GM19328 (cell line): ENCODE data around the gene DNAAF5.
"Not testable (repeated sequence)": the region's sequence is repeated elsewhere in the genome, so short reads cannot be mapped to it uniquely, and the experiment has no call there.

ENCODE experiments used
- ATAC-seq: cut with Tn5 transposase; IDR thresholded peaks from one replicate; pipeline ENCODE4 v1.9.1; 2021; ENCODE audit warnings: mild to moderate bottlenecking, moderate library complexity; ENCODE audit not compliant: unreplicated experiment

The DNAAF5 gene

DNA sequence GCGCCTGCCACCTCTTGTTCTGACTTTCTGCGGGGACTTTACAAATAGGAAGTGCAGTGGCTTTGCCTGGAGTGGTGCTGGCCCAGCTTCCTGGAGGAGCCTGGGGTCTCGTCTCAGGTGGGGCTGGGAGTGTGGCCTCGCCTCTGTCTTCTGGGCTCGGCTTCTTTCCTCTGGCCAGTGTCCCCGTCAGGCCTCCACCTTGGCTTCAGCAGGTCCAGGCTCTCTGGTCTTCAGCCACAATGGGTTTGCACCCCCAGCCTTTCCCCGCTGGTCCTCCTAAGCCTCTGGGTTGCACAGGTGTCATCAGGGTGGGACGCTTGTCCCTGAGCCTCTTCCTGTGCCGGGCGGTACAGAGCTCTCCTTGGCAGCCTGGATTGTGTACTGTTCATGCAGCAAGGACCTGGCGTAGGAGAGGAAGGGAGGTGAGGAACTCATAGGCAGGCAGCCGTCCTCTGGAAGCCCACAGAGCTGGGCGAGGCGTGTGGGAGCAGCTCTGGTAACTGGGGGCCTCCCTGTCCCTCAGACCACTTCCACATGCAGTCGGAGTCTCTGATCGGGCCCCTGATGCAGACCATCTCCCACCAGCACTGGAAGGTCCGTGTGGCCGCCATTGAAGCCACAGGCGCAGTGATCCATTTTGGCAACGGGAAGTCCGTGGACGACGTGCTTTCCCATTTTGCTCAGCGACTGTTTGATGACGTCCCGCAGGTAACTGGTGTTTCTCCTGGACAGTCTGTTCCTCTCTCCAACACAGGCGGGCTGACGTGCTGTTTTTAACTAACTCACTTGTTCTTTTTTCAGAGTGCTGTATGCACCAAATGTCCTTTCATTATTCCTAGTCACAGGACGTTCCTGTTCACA lies 2.9 kb downstream of the DNAAF5 start:
- ATAC-seq: no peak

DNA sequence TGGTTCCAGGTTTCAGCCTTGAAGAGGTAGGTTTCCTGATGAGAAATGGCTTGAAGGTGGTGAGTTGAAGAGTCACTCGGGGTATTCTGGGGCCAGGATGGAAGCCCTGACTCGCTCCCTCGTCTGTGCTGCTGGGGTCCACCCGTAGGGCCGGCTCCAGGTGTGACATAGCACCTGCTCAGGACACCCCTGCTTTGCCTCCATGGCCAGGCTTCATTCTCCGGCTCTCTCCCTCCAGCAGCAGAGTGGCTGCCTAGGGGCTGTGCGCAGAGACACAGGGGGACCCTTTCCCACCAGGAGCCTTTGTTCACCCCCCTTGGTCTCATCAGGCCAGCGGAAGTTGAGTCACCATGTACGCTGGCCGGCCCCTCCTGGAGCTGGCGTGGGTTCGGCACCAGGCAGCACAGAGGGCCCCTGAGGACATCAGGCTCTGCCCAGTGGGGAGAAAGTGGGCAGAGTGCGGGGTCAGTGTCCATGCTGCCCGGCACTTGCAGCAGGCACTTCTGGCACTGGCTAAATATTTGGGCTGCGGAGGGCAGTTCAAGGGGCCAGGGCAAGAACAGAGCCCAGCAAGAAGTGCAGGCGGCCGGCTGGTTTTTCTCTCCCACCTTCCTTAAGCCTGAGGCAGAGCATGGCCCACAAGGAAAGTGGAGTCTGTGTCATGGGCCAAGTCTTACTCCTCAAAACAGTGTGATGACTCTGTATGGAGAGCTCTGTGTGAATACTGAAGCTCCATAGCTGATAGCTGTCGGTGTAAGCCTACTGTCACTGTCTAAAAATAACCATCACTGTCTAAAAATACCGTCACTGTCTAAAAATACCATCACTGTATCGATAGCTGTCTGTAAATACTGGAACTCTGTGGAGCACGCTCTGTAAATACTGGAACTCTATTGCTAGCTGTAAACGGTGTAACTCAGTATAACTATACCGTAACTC lies 4.3 kb downstream of the DNAAF5 start:
- ATAC-seq: no peak

DNA sequence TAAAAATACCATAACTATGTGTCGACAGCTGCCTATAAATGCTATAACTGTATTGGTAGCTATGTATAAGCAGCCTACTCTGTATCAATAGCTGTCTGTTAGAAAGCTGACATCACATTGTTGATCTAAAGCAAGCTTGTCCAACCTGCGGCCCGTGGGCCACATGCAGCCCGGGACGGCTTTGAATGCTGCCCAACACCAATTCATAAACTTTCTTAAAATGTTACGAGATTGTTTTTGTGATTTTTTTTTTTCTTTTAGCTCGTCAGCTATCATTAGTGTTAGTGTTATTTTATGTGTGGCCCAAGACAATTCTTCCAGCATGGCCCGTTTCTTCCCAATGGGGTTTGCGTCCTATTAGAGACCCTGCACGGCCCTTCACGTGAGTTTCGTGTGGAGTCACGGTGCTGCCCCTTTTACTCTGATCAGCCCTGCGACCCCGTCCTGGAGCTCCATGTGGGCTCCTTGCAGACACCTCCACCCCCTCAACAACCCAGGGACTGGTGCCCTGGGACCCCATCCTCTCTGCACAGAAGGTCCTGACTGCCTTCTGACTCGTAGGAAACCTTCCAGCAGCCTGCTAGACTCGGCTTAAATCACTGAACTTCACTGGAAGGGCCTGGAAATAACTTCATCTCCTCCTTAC lies 5.1 kb downstream of the DNAAF5 start:
- no peak for ATAC-seq

DNA sequence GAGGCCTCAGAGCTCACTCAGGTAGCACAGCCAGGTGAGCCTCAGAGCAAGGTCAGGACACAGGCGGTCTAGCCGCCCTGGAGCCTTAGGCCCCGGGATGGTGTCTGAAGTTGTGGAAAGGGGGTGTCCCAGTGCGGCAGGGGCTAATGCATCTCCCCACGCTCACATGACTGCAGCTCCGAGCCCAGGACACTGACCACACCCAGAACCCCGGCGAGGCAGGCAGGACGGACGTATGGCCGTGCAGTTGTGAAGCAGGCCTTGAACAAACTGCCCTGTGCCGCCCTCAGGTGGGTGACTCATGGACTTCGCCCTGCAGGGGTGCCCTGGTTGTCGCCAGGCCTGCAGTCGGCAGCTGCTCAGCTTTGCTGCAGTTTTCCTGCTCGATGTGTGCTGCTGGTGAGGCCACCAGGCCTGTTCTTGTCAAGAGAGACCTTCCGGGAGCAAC lies 5.6 kb downstream of the DNAAF5 start:
- ATAC-seq: no peak

- no peak for ATAC-seq
These were observed 6.1 kb downstream of the DNAAF5 start for GRCh38 chr7:732556-732955.

DNA sequence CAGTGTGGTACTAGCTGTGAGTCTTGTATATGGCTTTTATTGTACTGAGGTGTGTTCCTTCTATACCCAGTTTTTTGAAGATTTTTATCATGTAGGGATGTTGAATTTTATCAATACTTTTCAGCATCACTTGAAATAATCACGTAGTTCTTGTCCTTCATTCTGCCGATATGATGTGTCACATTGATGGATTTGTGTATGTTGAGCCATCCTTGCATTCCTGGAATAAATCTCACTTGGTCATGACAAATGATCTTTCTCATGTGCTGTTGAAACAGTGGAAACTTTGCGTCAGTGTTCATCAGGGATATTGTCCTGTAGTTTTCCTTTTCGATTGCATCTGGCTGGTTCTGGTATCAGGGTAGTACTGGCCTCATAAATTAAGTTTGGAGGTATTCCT lies 7.7 kb downstream of the DNAAF5 start:
- no peak for ATAC-seq

GRCh38 chr7:734808-735207 lies 8.3 kb downstream of the DNAAF5 start:
- no peak for ATAC-seq

DNA sequence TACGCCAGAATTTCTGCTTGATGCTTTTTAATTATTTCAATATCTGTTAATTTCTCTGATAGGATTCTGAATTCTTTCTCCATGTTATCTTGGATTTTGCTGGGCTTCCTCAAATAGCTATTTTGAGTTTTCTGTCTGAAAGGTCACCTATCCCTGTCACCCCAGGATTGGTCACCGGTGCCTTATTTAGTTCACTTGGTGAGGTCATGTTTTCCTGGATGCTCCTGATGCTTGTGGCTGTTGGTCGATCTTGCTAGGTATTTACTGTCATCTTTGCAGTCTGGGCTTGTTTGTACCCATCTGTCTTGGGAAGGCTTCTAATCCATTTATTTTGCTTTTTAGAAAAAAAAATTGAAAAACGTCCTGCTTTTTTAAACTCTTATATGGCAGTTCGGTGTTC lies 11.7 kb downstream of the DNAAF5 start:
- no peak for ATAC-seq

DNA sequence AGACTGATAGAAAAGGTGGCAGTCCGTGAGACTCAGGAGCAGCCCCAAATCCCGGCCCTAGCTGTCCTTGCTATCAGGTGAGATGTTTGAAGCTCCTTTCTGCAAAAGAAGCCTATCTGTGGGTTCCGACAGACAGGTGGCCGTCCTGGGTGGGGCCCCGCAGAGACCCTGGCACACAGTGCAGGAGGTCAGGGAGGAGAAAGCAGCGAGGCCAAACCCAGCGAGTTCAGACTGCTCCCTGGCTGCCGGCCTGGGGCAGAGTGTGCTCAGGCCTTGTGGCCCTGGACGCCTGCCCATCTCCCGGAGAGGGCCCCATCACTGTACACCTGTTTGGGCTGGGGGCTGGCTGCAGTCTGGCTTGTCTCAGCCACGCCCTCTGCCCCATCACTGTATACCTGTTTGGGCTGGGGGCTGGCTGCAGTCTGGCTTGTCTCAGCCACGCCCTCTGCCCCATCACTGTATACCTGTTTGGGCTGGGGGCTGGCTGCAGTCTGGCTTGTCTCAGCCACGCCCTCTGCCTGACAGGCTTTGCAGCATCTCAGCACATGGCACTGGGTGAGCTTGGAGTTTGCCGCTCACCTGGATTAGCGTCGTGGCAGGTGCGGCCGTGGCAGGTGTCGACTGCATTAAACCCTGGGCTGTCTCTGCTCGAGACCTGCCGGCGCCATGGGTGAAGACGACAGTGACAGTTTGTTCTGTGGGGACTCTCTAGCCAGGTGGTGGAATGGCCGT lies 12.4 kb downstream of the DNAAF5 start:
- no peak for ATAC-seq

- ATAC-seq: no peak
These were observed 13.0 kb downstream of the DNAAF5 start for GRCh38 chr7:739455-739982.

GRCh38 chr7:739983-740942 lies 13.8 kb downstream of the DNAAF5 start:
- ATAC-seq: no peak

DNA sequence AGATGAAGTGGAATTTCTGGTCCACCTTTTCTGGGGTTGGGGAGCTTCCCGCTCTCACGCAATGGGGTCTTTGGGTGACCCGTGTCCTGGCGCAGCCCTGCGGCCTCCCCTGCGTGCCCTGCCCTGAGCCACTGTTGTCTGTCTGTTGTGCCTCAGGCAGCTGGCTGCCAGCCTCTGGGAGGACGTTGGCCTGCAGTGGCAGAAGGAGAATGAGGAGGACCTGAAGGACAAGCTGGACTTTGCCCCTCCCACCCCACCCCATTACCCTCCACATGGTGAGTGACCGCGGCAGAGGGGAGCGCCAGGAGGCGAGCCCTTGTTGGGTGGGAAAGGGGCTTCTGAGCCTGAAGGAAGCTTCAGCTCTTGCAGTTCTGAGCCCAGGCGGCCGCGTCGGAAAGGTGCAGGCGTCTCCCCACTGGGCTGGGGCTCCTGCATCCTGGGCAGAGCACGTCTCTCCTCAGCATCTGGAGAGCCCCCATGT lies 14.7 kb downstream of the DNAAF5 start:
- ATAC-seq: no peak

GRCh38 chr7:741850-742249 lies 15.4 kb downstream of the DNAAF5 start:
- ATAC-seq: no peak

- ATAC-seq: no peak
These were observed 16.3 kb downstream of the DNAAF5 start for GRCh38 chr7:742791-743190.

DNA sequence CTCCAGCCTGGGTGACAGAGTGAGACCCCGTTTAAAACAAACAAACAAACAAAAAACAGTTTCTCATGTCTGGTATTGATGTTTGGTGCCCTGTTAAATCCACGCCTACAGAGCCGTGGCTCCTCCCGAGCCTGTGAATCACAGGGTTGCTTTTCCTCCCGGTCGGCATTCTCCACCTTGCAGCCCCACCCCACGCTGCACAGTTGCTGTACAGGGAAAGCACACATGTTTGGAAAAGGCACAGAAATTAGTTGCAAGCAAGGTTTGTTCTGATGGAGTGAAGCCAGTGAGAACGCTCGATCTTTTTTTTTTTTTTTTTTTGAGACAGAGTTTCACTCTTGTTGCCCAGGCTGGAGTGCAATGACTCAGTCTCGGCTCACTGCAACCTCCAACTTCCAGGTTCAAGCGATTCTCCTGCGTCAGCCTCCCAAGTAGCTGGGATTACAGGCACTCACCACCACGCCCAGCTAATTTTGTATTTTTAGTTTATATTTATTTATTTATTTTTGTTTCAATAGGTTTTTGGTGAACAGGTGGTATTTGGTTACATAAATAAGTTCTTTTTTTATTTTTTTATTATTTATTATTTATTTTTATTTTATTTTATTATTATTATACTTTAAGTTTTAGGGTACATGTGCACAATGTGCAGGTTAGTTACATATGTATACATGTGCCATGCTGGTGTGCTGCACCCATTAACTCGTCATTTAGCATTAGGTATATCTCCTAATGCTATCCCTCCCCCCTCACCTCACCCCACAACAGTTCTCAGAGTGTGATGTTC lies 17.0 kb downstream of the DNAAF5 start:
- ATAC-seq: not testable (repeated sequence)

DNA sequence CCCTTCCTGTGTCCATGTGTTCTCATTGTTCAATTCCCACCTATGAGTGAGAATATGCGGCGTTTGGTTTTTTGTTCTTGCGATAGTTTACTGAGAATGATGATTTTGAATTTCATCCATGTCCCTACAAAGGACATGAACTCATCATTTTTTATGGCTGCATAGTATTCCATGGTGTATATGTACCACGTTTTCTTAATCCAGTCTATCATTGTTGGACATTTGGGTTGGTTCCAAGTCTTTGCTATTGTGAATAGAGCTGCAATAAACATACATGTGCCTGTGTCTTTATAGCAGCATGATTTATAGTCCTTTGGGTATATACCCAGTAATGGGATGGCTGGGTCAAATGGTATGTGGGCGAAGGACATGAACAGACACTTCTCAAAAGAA lies 17.6 kb downstream of the DNAAF5 start:
- ATAC-seq: not testable (repeated sequence)

- no peak for ATAC-seq
These were observed 18.4 kb downstream of the DNAAF5 start for GRCh38 chr7:744854-745430.
